Neural cell (in vitro differentiated cells): ENCODE measurements around the gene TRIB2. TPM values are rescaled to one million over a fixed set of nuclear protein-coding genes. Genes with fewer than 3 reads are reported as not detected.

Source experiments
- H2AFZ ChIP-seq: fragments of 200-600, 300-800 bp; sonication (generic), shearing (Covaris generic); 2 replicates; pipeline ENCODE4 v1.6.0; 2014; ENCODE audit warnings: low read depth, mild to moderate bottlenecking, antibody characterized with exemption, low read length, moderate library complexity
- H3F3A ChIP-seq: fragments of 200-600 bp; shearing (Covaris generic); 2 replicates; pipeline ENCODE4 v1.6.1; 2016; ENCODE audit warnings: mild to moderate bottlenecking, moderate library complexity, mixed read lengths, antibody characterized with exemption, low read length; ENCODE audit not compliant: insufficient read depth, poor library complexity, severe bottlenecking
- H3K27ac ChIP-seq: fragments of 200-600, 300-800 bp; sonication (generic), shearing (Covaris generic); 2 replicates; pipeline ENCODE4 v1.5.1; 2014; ENCODE audit warnings: mild to moderate bottlenecking, low read length, moderate library complexity
- H3K27me3 ChIP-seq: fragments of 300-800, 200-600 bp; sonication (generic), shearing (Covaris generic); 2 replicates; pipeline ENCODE4 v1.6.0; 2014; ENCODE audit warnings: mild to moderate bottlenecking, low read depth, low read length, moderate library complexity; ENCODE audit not compliant: insufficient read depth
- H3K36me3 ChIP-seq: fragments of 300-800, 200-600 bp; sonication (generic), shearing (Covaris generic); 2 replicates; pipeline ENCODE4 v1.5.1; 2014; ENCODE audit warnings: mild to moderate bottlenecking, antibody characterized with exemption, low read length, moderate library complexity; ENCODE audit not compliant: insufficient read depth
- H3K4me2 ChIP-seq: fragments of 300-800, 200-600 bp; sonication (generic), shearing (Covaris generic); 2 replicates; pipeline ENCODE4 v1.6.0; 2014; ENCODE audit warnings: mild to moderate bottlenecking, low read length
- H3K4me3 ChIP-seq: fragments of 300-800, 200-600 bp; sonication (generic), shearing (Covaris generic); 2 replicates; pipeline ENCODE4 v1.5.1; 2014; ENCODE audit warnings: mild to moderate bottlenecking, low read length, moderate library complexity
- H3K79me2 ChIP-seq: fragments of 200-600 bp; shearing (Covaris generic); replicated peaks from 2 replicates; pipeline ENCODE4 v1.6.0; 2014; ENCODE audit warnings: mild to moderate bottlenecking, low read length, moderate library complexity; ENCODE audit not compliant: insufficient read depth
- H3K9ac ChIP-seq: fragments of 300-800, 200-600 bp; sonication (generic), shearing (Covaris generic); 2 replicates; pipeline ENCODE4 v1.6.1; 2016; ENCODE audit warnings: mild to moderate bottlenecking, low read length, mixed read lengths
- H3K9me2 ChIP-seq: fragments of 200-600 bp; shearing (Covaris generic); 2 replicates; pipeline ENCODE4 v1.6.1; 2016; ENCODE audit warnings: mild to moderate bottlenecking, low read length, mixed read lengths; ENCODE audit not compliant: insufficient read depth
- H3K9me3 ChIP-seq: fragments of 200-600, 300-800 bp; sonication (generic), shearing (Covaris generic); 2 replicates; pipeline ENCODE4 v1.6.1; 2016; ENCODE audit warnings: mild to moderate bottlenecking, mixed run types, low read length, moderate library complexity, mixed read lengths
- H4K20me1 ChIP-seq: fragments of 200-600 bp; shearing (Covaris generic); 2 replicates; pipeline ENCODE4 v1.6.1; 2016; ENCODE audit warnings: mild to moderate bottlenecking, mixed run types; ENCODE audit not compliant: insufficient read depth
- EP300 ChIP-seq: fragments of 450-650 bp; conservative IDR thresholded peaks from 2 replicates; pipeline ENCODE4 v1.6.1; 2014; ENCODE audit warnings: antibody characterized with exemption, mild to moderate bottlenecking, moderate library complexity; ENCODE audit not compliant: poor library complexity, severe bottlenecking
- EZH2 ChIP-seq: fragments of 200-600, 300-800 bp; shearing (Covaris generic), sonication (generic); IDR thresholded peaks from 2 replicates; pipeline ENCODE4 v1.6.1; 2014; ENCODE audit warnings: antibody characterized with exemption, low read length, borderline replicate concordance, mild to moderate bottlenecking; ENCODE audit not compliant: insufficient read depth, poor library complexity, severe bottlenecking
- MXI1 ChIP-seq: fragments of 450-650 bp; conservative IDR thresholded peaks from 2 replicates; pipeline ENCODE4 v1.6.1; 2014; ENCODE audit warnings: antibody characterized with exemption, mild to moderate bottlenecking; ENCODE audit not compliant: poor library complexity, severe bottlenecking
- POLR2AphosphoS5 ChIP-seq: IDR thresholded peaks from 2 replicates; pipeline ENCODE4 v1.6.1; 2012
- RAD21 ChIP-seq: fragments of 450-650 bp; conservative IDR thresholded peaks from 2 replicates; pipeline ENCODE4 v1.6.1; 2014; ENCODE audit warnings: antibody characterized with exemption, mild to moderate bottlenecking, moderate library complexity
- SMC3 ChIP-seq: fragments of 450-650 bp; conservative IDR thresholded peaks from 2 replicates; pipeline ENCODE4 v1.6.1; 2014; ENCODE audit warnings: antibody characterized with exemption, mild to moderate bottlenecking, moderate library complexity; ENCODE audit not compliant: poor library complexity
- TAF1 ChIP-seq: IDR thresholded peaks from 2 replicates; pipeline ENCODE4 v1.6.1; 2012; ENCODE audit warnings: low read depth
- polyA plus RNA-seq: library from polyadenylated mRNA; depleted of rRNA; stranded (reverse); fragments of >200 nt; gene quantifications from 2 replicates; pipeline ENCODE4 v1.2.3, GENCODE V29; 2014
- TF ChIP-seq, protein P1 (sequence below): fragments of 450-650 bp; IDR thresholded peaks from 2 replicates; pipeline ENCODE4 v1.5.1; 2014; ENCODE audit warnings: antibody characterized with exemption, mild to moderate bottlenecking, moderate library complexity; ENCODE audit not compliant: poor library complexity, severe bottlenecking
- TF ChIP-seq, protein P2 (sequence below): IDR thresholded peaks from 2 replicates; pipeline ENCODE4 v1.6.1; 2012; ENCODE audit warnings: borderline replicate concordance

Gene TRIB2
- polyA plus RNA-seq, 1 donor from 2014 or later, result 123 TPM

DNA sequence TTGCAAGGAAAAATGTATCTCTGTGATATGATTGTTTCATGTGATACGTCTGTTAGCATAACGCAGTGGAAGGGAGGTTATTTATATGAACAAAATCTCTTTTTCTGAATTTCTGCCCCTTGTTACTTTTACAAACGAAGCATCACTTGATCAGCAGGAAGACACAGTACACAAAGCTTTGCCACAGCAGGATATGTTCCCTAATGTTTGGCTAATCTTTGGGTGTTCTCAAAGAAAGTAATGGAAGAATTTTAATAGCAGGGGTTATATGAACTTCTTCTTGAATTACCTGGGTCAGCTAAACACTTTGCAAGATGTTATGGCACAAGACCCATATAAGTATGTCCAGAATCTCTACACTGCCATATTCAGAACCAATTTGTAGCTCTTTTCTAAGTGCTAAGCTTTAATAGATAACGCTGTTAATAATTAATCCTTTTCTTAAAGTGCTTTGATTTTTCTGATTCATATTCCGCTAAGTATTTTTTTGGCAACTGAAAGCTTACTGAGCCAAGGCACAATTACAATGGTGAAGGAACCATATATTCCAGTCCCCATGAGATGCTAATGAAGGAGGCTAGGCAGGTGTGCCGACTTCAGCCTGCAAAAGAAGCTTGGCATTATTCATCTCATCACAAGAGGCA is 33.2 kb upstream of the TRIB2 start:
- no peak overlapping the region for H3K4me3 ChIP-seq
- H3K27me3 ChIP-seq, result no peaks in the 10 kb centered on the region
- H3K9ac ChIP-seq, result no peak overlapping the region
- no peaks in the 10 kb centered on the region for H3F3A ChIP-seq
- H3K27ac ChIP-seq, result no peak overlapping the region
- H3K9me2 ChIP-seq, result no peaks in the 10 kb centered on the region
- H3K4me2 ChIP-seq, result no peak overlapping the region
- H4K20me1 ChIP-seq, result no peaks in the 10 kb centered on the region
- H3K36me3 ChIP-seq, result no peaks in the 10 kb centered on the region
- H2AFZ ChIP-seq, result no peak overlapping the region
- no peaks in the 10 kb centered on the region for H3K9me3 ChIP-seq
- no peak for TF ChIP-seq POLR2AphosphoS5
- H3K79me2 ChIP-seq, result no peaks in the 10 kb centered on the region

DNA sequence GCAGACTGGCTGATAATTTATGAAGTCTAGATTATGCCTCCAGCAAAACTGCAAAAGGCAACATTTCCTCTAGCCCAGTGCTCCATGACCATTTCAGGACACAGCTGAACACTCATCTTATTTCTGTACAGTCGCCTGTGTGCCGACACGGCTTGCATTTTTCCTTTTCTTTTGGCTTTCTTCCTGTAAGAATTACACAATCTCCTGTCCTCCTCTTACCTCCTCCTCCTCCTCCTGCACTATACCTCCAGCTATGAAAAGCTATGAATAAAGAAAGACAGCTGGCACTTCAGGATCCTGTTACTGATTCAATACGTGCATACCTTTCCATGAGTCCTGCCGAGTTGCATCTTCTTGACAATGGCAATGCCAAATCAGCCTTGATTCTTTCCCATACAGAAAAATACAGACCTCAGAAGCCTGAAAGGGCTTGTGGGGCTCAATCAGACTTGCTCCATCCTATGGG is 32.2 kb upstream of the TRIB2 start:
- Histone ChIP-seq H3K27me3 (no peaks in the 10 kb centered on the region), H3K27ac (no peak overlapping the region), H4K20me1 (no peaks in the 10 kb centered on the region), H3K9ac (no peak overlapping the region), H2AFZ (no peak overlapping the region), H3K79me2 (no peaks in the 10 kb centered on the region), H3K4me2 (no peak overlapping the region), H3K9me3 (no peaks in the 10 kb centered on the region), H3K36me3 (no peaks in the 10 kb centered on the region), H3K4me3 (no peak overlapping the region), H3K9me2 (no peaks in the 10 kb centered on the region), H3F3A (no peaks in the 10 kb centered on the region)
- TF ChIP-seq SMC3 (no peak), MXI1 (no peak), RAD21 (no peak), EZH2 (no peak)
- TF ChIP-seq, protein P1, sequence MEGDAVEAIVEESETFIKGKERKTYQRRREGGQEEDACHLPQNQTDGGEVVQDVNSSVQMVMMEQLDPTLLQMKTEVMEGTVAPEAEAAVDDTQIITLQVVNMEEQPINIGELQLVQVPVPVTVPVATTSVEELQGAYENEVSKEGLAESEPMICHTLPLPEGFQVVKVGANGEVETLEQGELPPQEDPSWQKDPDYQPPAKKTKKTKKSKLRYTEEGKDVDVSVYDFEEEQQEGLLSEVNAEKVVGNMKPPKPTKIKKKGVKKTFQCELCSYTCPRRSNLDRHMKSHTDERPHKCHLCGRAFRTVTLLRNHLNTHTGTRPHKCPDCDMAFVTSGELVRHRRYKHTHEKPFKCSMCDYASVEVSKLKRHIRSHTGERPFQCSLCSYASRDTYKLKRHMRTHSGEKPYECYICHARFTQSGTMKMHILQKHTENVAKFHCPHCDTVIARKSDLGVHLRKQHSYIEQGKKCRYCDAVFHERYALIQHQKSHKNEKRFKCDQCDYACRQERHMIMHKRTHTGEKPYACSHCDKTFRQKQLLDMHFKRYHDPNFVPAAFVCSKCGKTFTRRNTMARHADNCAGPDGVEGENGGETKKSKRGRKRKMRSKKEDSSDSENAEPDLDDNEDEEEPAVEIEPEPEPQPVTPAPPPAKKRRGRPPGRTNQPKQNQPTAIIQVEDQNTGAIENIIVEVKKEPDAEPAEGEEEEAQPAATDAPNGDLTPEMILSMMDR, result no peak

DNA sequence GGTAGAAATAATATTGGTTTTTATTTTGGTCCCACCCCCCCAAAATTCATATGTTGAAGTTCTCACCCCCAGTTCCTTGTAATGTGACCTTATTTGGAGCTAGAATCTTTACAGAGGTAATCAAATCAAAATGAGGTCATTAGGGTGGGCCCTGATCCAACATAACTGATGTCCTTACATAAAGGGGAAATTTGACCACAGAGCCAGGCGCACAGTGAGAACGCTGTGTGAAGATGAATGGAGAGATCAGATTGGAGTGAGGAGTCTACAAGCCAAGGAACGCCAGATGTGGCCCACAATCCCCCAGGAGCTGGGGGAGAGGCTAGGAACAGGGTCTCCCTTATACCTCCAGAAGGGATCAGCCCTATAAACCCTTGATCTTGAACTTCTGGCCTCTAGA is 31.6 kb upstream of the TRIB2 start:
- Histone ChIP-seq H3F3A (no peaks in the 10 kb centered on the region), H3K27ac (no peak overlapping the region)
- no peak for TF ChIP-seq RAD21

DNA sequence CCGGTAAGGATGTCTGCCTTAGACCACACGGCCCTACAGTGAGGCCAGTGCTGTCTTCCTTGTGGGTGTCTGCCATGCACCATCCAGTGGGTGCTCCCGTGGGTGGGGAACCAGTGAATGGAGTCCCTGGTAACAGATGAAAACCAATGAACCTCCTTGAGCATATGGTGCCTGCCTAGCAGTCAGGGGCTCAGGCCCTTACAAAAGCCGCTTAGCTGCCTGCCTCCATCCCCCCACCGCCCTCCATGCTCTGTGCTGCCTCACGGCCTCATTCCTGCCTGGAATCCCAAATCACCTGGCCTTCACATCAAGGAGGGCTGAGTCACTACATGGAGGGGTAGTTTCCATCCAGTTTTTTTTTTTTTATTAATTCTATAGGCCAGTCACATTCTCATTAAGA is 30.8 kb upstream of the TRIB2 start:
- no peak overlapping the region for H2AFZ ChIP-seq
- H3F3A ChIP-seq, result no peaks in the 10 kb centered on the region
- H4K20me1 ChIP-seq, result no peaks in the 10 kb centered on the region
- TF ChIP-seq, protein P2, sequence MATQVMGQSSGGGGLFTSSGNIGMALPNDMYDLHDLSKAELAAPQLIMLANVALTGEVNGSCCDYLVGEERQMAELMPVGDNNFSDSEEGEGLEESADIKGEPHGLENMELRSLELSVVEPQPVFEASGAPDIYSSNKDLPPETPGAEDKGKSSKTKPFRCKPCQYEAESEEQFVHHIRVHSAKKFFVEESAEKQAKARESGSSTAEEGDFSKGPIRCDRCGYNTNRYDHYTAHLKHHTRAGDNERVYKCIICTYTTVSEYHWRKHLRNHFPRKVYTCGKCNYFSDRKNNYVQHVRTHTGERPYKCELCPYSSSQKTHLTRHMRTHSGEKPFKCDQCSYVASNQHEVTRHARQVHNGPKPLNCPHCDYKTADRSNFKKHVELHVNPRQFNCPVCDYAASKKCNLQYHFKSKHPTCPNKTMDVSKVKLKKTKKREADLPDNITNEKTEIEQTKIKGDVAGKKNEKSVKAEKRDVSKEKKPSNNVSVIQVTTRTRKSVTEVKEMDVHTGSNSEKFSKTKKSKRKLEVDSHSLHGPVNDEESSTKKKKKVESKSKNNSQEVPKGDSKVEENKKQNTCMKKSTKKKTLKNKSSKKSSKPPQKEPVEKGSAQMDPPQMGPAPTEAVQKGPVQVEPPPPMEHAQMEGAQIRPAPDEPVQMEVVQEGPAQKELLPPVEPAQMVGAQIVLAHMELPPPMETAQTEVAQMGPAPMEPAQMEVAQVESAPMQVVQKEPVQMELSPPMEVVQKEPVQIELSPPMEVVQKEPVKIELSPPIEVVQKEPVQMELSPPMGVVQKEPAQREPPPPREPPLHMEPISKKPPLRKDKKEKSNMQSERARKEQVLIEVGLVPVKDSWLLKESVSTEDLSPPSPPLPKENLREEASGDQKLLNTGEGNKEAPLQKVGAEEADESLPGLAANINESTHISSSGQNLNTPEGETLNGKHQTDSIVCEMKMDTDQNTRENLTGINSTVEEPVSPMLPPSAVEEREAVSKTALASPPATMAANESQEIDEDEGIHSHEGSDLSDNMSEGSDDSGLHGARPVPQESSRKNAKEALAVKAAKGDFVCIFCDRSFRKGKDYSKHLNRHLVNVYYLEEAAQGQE, result no peak
- TF ChIP-seq SMC3, result no peak
- no peak for TF ChIP-seq RAD21
- TF ChIP-seq, protein P1, result no peak
- TF ChIP-seq TAF1, result no peak
- TF ChIP-seq EP300, result no peak
- no peak for TF ChIP-seq POLR2AphosphoS5
- no peak for TF ChIP-seq MXI1
- no peak for TF ChIP-seq EZH2
- H3K79me2 ChIP-seq, result no peaks in the 10 kb centered on the region
- no peaks in the 10 kb centered on the region for H3K36me3 ChIP-seq
- H3K9ac ChIP-seq, result no peak overlapping the region
- no peak overlapping the region for H3K27ac ChIP-seq
- H3K9me2 ChIP-seq, result no peaks in the 10 kb centered on the region
- H3K4me2 ChIP-seq, result no peak overlapping the region
- H3K9me3 ChIP-seq, result peaks cover 4% of the 10 kb centered on the region
- H3K4me3 ChIP-seq, result no peak overlapping the region
- H3K27me3 ChIP-seq, result no peaks in the 10 kb centered on the region

More for the DNA sequence above, 31.6 kb upstream of the TRIB2 start:
- H3K4me3 ChIP-seq, result no peak overlapping the region
- H3K79me2 ChIP-seq, result no peaks in the 10 kb centered on the region
- no peaks in the 10 kb centered on the region for H3K27me3 ChIP-seq
- no peak overlapping the region for H3K4me2 ChIP-seq
- H3K9me2 ChIP-seq, result no peaks in the 10 kb centered on the region
- no peak overlapping the region for H3K9ac ChIP-seq
- H3K36me3 ChIP-seq, result no peaks in the 10 kb centered on the region
- H4K20me1 ChIP-seq, result no peaks in the 10 kb centered on the region
- H2AFZ ChIP-seq, result no peak overlapping the region
- H3K9me3 ChIP-seq, result peaks cover 4% of the 10 kb centered on the region
